Gastroesophageal sphincter (tissue), 3 donors: Measurements from ENCODE around the gene SPATA21.

Source experiments
- POLR2AphosphoS5 ChIP-seq: sonication (generic); formaldehyde crosslinking; IDR thresholded peaks from one replicate; pipeline ENCODE4 v1.6.1; 2017; ENCODE audit warnings: antibody characterized with exemption
- TF ChIP-seq, protein P1 (sequence below), 4 experiments: fragments of 200-600 bp in 2 of 4; fragments of 450-650 bp in 2 of 4; sonication (generic) in 1 of 4; IDR thresholded peaks; one replicate each; pipeline ENCODE4 v1.5.1; 2017 to 2019; ENCODE audit warnings: antibody characterized with exemption in 4 of 4, mild to moderate bottlenecking in 2 of 4, moderate library complexity in 2 of 4

GRCh38 chr1:16442265-16442664, 5.0 kb upstream of the SPATA21 start:
- TF ChIP-seq, protein P1, sequence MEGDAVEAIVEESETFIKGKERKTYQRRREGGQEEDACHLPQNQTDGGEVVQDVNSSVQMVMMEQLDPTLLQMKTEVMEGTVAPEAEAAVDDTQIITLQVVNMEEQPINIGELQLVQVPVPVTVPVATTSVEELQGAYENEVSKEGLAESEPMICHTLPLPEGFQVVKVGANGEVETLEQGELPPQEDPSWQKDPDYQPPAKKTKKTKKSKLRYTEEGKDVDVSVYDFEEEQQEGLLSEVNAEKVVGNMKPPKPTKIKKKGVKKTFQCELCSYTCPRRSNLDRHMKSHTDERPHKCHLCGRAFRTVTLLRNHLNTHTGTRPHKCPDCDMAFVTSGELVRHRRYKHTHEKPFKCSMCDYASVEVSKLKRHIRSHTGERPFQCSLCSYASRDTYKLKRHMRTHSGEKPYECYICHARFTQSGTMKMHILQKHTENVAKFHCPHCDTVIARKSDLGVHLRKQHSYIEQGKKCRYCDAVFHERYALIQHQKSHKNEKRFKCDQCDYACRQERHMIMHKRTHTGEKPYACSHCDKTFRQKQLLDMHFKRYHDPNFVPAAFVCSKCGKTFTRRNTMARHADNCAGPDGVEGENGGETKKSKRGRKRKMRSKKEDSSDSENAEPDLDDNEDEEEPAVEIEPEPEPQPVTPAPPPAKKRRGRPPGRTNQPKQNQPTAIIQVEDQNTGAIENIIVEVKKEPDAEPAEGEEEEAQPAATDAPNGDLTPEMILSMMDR (IDR thresholded peaks at IDR 0.05) = no peak
- no peak for TF ChIP-seq POLR2AphosphoS5
